ENCODE results near the gene CRB2.

DNA sequence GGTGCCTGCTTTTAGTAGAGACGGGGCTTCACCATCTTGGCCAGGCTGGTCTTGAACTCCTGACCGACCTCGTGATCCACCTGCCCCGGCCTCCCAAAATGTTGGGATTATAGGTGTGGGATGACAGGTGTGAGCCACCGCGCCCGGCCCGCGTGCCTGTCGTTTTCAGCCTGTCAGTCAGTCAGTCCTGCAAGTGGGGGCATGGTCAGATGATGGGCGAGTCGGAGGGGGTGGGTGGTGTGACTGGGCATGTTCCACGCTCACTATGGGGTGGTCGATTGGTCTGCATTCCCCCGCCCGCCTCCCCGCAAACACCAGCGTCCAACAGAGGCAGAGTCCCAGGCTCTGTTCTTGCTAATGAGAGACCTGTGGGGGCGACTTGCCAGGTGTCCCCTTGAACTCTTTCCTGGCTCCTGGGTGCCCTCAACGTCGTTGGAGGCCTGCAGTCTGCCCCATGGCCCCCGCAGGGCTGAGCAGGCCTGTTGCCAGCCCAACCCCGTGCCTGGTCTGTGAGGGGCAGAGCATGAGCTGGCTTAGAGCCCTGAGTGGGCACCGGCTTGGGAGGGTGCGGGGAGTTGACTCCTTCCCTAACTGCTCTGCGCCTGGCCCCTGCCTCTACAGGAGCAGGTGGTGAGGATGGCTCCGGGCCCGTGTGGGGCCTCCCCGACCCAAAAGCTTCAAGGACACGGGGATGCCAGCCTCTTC, 23.1 kb downstream of the CRB2 start:
- TF ChIP-seq CTCF (IDR thresholded peaks at IDR 0.05): no peak
- TF ChIP-seq ZFX (IDR thresholded peaks at IDR 0.05; ENCODE audit: borderline replicate concordance): no peak
